Measurements from ENCODE around the gene SLC16A3. TPM values are rescaled to one million over a fixed set of nuclear protein-coding genes. Genes with fewer than 3 reads are reported as not detected.
A peak's percentile ranks its signal among the peaks of the same experiment; 100 is the strongest.

The SLC16A3 gene
- total RNA-seq, 2 donors from 2014 or later = 76.0 to 113 TPM

GRCh38 chr17:82235775-82236141 is 6.9 kb downstream of the SLC16A3 start:
- peak overlapping the region in 1 of 2 donors; percentile 40 for H3K27ac ChIP-seq
- no peaks in the 10 kb centered on the region for H3K9me3 ChIP-seq
- H3K27me3 ChIP-seq (replicated peaks; ENCODE audit: insufficient read depth) = no peaks in the 10 kb centered on the region
- DNase-seq (ENCODE audit: low spot score) (no peak), ATAC-seq (ENCODE audit: insufficient number of reproducible peaks, low FRiP score, low read depth) (no peak)
- H3K36me3 ChIP-seq = peaks cover 13% of the 10 kb centered on the region
- no peak overlapping the region for H3K4me3 ChIP-seq
- TF ChIP-seq, protein P1, sequence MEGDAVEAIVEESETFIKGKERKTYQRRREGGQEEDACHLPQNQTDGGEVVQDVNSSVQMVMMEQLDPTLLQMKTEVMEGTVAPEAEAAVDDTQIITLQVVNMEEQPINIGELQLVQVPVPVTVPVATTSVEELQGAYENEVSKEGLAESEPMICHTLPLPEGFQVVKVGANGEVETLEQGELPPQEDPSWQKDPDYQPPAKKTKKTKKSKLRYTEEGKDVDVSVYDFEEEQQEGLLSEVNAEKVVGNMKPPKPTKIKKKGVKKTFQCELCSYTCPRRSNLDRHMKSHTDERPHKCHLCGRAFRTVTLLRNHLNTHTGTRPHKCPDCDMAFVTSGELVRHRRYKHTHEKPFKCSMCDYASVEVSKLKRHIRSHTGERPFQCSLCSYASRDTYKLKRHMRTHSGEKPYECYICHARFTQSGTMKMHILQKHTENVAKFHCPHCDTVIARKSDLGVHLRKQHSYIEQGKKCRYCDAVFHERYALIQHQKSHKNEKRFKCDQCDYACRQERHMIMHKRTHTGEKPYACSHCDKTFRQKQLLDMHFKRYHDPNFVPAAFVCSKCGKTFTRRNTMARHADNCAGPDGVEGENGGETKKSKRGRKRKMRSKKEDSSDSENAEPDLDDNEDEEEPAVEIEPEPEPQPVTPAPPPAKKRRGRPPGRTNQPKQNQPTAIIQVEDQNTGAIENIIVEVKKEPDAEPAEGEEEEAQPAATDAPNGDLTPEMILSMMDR (IDR thresholded peaks at IDR 0.05) = no peak
- peaks cover 39 to 57% of the 10 kb centered on the region in 2 donors for H3K4me1 ChIP-seq (ENCODE audit: control insufficient read depth in 1 of 2, low read depth in 2 of 2)

DNA sequence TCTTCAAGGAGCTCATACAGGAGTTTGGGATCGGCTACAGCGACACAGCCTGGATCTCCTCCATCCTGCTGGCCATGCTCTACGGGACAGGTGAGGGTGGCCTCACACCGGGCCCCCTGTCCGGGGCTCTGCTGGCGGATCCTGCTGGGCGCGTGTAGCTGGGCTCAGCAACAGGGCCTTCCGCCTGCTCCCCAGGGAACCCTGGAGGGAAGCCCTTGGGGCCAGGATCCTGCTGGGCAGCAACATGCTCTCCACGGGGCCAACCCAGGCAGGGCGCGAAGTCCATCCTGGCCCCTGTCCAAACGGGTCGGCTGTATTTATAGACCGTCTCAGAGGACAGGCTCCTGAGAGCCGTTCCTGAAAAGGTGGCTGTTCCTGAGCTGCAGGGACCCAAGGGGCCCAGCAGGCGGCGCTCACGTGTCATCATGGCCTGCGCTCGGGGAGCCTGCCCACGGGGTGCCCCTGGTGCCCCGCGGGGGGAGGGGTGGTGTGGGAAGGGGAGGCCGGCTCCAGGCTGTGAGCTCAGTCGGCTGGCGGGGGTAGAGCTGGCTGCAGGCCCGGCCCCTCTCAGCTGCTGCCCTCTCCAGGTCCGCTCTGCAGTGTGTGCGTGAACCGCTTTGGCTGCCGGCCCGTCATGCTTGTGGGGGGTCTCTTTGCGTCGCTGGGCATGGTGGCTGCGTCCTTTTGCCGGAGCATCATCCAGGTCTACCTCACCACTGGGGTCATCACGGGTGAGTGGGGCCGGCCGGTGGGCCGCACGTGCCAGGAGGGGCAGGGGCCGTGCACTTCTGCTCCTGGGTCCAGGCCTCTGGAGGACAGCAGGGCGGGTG is 7.5 kb downstream of the SLC16A3 start:
- ATAC-seq (ENCODE audit: insufficient number of reproducible peaks, low FRiP score, low read depth) (no peak), DNase-seq (ENCODE audit: low spot score) (no peak)
- no peak overlapping the region for H3K4me3 ChIP-seq
- H3K27ac ChIP-seq = peak overlapping the region in 1 of 2 donors; percentile 40
- no peaks in the 10 kb centered on the region for H3K27me3 ChIP-seq (replicated peaks; ENCODE audit: insufficient read depth)
- no peaks in the 10 kb centered on the region for H3K9me3 ChIP-seq
- H3K36me3 ChIP-seq = peaks cover 13% of the 10 kb centered on the region
- TF ChIP-seq, protein P1 (IDR thresholded peaks at IDR 0.05) = peak; percentile 93
- H3K4me1 ChIP-seq (ENCODE audit: control insufficient read depth in 1 of 2, low read depth in 2 of 2) = peaks cover 43 to 59% of the 10 kb centered on the region in 2 donors

DNA sequence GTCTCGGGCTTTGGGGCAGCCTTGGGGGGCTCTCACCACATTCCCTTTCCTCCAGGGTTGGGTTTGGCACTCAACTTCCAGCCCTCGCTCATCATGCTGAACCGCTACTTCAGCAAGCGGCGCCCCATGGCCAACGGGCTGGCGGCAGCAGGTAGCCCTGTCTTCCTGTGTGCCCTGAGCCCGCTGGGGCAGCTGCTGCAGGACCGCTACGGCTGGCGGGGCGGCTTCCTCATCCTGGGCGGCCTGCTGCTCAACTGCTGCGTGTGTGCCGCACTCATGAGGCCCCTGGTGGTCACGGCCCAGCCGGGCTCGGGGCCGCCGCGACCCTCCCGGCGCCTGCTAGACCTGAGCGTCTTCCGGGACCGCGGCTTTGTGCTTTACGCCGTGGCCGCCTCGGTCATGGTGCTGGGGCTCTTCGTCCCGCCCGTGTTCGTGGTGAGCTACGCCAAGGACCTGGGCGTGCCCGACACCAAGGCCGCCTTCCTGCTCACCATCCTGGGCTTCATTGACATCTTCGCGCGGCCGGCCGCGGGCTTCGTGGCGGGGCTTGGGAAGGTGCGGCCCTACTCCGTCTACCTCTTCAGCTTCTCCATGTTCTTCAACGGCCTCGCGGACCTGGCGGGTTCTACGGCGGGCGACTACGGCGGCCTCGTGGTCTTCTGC is 8.4 kb downstream of the SLC16A3 start:
- no peak overlapping the region for H3K4me3 ChIP-seq
- no peaks in the 10 kb centered on the region for H3K27me3 ChIP-seq (replicated peaks; ENCODE audit: insufficient read depth)
- no peaks in the 10 kb centered on the region for H3K9me3 ChIP-seq
- H3K36me3 ChIP-seq = peaks cover 13% of the 10 kb centered on the region
- DNase-seq (ENCODE audit: low spot score) = no peak
- H3K4me1 ChIP-seq (ENCODE audit: control insufficient read depth in 1 of 2, low read depth in 2 of 2) = peaks cover 43 to 59% of the 10 kb centered on the region in 2 donors
- H3K27ac ChIP-seq = no peak overlapping the region
- TF ChIP-seq, protein P1 (IDR thresholded peaks at IDR 0.05) = no peak
- ATAC-seq (ENCODE audit: insufficient number of reproducible peaks, low FRiP score, low read depth) = no peak

GRCh38 chr17:82237746-82238471 is 9.1 kb downstream of the SLC16A3 start:
- Histone ChIP-seq H3K36me3 (peaks cover 13% of the 10 kb centered on the region), H3K9me3 (no peaks in the 10 kb centered on the region), H3K27me3 (replicated peaks; ENCODE audit: insufficient read depth) (no peaks in the 10 kb centered on the region), H3K4me3 (no peak overlapping the region), H3K4me1 (ENCODE audit: control insufficient read depth in 1 of 2, low read depth in 2 of 2) (peaks cover 47 to 62% of the 10 kb centered on the region in 2 donors), H3K27ac (peak overlapping the region in 1 of 2 donors; percentile 49)
- DNase-seq (ENCODE audit: low spot score) (no peak), ATAC-seq (ENCODE audit: insufficient number of reproducible peaks, low FRiP score, low read depth) (no peak)
- TF ChIP-seq, protein P1 (IDR thresholded peaks at IDR 0.05) = no peak

Measured in thoracic aorta (tissue), 2 donors.